ENCODE data around the gene LYAR. TPM values are rescaled to one million over a fixed set of nuclear protein-coding genes. Genes with fewer than 3 reads are reported as not detected.

LYAR gene
- total and polyA plus RNA-seq, 2 of the 13 experiments (the other 11 are each of a cell fraction or from before 2014, with no cell fraction given) = 7.8 to 94.2 TPM

DNA sequence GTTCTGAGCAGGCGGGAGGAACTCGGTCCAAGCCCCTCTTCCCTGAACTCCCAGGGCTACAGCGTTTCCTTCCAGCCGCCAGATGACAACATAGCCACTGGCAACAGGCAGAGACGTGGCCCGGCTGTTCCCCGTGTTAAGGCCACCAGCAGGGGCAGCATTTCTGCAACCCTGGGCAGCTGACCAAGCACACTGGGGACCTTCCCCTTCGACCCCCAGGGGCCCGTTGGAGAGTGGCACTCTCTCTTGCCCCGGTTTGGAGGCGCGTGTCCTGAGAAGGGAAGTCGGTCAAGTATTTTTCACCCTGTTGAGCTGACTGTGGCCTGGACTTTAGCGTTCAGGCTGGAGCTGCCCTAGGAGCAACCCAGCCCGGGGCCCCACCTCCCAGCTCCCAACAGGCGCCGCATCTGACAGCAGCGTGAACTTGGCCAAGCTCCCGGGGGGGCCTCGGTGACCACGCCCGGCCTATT is 37.7 kb upstream of the LYAR start (continued):
- TF ChIP-seq, protein P1, sequence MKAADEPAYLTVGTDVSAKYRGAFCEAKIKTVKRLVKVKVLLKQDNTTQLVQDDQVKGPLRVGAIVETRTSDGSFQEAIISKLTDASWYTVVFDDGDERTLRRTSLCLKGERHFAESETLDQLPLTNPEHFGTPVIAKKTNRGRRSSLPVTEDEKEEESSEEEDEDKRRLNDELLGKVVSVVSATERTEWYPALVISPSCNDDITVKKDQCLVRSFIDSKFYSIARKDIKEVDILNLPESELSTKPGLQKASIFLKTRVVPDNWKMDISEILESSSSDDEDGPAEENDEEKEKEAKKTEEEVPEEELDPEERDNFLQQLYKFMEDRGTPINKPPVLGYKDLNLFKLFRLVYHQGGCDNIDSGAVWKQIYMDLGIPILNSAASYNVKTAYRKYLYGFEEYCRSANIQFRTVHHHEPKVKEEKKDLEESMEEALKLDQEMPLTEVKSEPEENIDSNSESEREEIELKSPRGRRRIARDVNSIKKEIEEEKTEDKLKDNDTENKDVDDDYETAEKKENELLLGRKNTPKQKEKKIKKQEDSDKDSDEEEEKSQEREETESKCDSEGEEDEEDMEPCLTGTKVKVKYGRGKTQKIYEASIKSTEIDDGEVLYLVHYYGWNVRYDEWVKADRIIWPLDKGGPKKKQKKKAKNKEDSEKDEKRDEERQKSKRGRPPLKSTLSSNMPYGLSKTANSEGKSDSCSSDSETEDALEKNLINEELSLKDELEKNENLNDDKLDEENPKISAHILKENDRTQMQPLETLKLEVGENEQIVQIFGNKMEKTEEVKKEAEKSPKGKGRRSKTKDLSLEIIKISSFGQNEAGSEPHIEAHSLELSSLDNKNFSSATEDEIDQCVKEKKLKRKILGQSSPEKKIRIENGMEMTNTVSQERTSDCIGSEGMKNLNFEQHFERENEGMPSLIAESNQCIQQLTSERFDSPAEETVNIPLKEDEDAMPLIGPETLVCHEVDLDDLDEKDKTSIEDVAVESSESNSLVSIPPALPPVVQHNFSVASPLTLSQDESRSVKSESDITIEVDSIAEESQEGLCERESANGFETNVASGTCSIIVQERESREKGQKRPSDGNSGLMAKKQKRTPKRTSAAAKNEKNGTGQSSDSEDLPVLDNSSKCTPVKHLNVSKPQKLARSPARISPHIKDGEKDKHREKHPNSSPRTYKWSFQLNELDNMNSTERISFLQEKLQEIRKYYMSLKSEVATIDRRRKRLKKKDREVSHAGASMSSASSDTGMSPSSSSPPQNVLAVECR (CRISPR knock-in tag; IDR thresholded peaks at IDR 0.05; ENCODE audit: borderline replicate concordance) = peak; percentile 57; the same call in 1 of the 2 replicates
- TF ChIP-seq, protein P2, sequence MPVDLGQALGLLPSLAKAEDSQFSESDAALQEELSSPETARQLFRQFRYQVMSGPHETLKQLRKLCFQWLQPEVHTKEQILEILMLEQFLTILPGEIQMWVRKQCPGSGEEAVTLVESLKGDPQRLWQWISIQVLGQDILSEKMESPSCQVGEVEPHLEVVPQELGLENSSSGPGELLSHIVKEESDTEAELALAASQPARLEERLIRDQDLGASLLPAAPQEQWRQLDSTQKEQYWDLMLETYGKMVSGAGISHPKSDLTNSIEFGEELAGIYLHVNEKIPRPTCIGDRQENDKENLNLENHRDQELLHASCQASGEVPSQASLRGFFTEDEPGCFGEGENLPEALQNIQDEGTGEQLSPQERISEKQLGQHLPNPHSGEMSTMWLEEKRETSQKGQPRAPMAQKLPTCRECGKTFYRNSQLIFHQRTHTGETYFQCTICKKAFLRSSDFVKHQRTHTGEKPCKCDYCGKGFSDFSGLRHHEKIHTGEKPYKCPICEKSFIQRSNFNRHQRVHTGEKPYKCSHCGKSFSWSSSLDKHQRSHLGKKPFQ (CRISPR knock-in tag; IDR thresholded peaks at IDR 0.05; ENCODE audit: insufficient replicate concordance) = no peak
- TF ChIP-seq HDAC2 (CRISPR knock-in tag; IDR thresholded peaks at IDR 0.05) = peak; percentile 47; the same call in 1 of the 2 replicates
- peak; percentile 23; the same call in 1 of the 2 replicates for TF ChIP-seq ZNF556 (CRISPR knock-in tag; IDR thresholded peaks at IDR 0.05; ENCODE audit: borderline replicate concordance)
- no peak for TF ChIP-seq AGO2 (optimal IDR thresholded peaks at IDR 0.05; ENCODE audit: low read depth, low read length)
- TF ChIP-seq ZSCAN29 (CRISPR knock-in tag; conservative IDR thresholded peaks at IDR 0.05) = no peak

DNA sequence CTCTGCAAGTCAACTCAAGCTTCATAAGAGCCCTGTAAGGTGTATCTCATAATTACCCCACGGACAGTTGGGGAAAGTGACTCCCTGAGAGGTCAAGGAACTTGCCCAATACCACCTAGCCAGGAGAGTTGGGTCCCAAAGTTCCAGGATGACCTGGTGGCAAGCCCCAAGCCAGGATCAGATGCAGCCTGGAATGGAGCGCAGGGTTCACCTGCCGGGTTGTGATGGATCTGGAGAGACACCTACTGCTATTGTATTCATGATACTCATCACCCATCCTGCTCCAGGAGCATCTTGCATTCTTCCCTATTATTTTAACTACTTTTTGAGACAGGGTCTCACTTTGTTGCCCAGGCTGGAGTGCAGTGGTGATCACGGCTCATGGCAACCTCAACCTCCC is 36.2 kb upstream of the LYAR start:
- in situ Hi-C loops (cut with HindIII; ENCODE audit: extremely low pct_ligation_motif_present, low pct_unique_long_range_greater_than_20kb) (loop anchor here (5.0 kb wide), 1 partner anchor 34 kb away; the partner anchor contains the start of genes LYAR and ZBTB49), intact Hi-C loops (cut with micrococcal nuclease; ENCODE audit: unreplicated experiment) (no loop called here)
- Histone ChIP-seq H3K27me3 (ENCODE audit: control insufficient read depth in 1 of 2, insufficient read depth in 2 of 2, low read length in 2 of 2) (no peaks in the 10 kb centered on the region), H3K4me1 (ENCODE audit: insufficient read depth, low read length) (peaks cover 47% of the 10 kb centered on the region), H3K4me2 (ENCODE audit: low read depth, low read length) (no peak overlapping the region), H3K4me3 (replicated peaks in 1 of 3; ENCODE audit: insufficient read depth in 1 of 3, low read depth in 2 of 3, low read length in 3 of 3) (no peak overlapping the region), H3K27ac (ENCODE audit: extremely low read length, insufficient read depth, low read length) (no peak overlapping the region), H3K36me3 (replicated peaks in 1 of 2; ENCODE audit: control insufficient read depth in 1 of 2, insufficient read depth in 2 of 2, low read length in 2 of 2) (peaks cover 2 to 7% of the 10 kb centered on the region in 2 experiments; a peak in 3 of 5 replicates), H3K9ac (ENCODE audit: insufficient read depth, low read depth, low read length) (no peak overlapping the region), H3K9me3 (ENCODE audit: low read length) (no peaks in the 10 kb centered on the region), H4K20me1 (ENCODE audit: insufficient read depth, low read length) (no peaks in the 10 kb centered on the region), H3K79me2 (ENCODE audit: insufficient read depth, low read length) (no peaks in the 10 kb centered on the region), H2AFZ (ENCODE audit: low read length) (no peak overlapping the region)
- no peak for ATAC-seq
- DNase-seq (ENCODE audit: low spot score) = no peak
- POLR2A ChIA-PET = no interaction called here
- CTCF ChIA-PET (ENCODE audit: low intra/inter-chr PET ratio, low total read pairs) = no interaction called here
- TF ChIP-seq TCF12 (IDR thresholded peaks at IDR 0.05) (no peak), TCF12 (CRISPR knock-in tag; IDR thresholded peaks at IDR 0.05) (no peak)
- no peak for FAIRE-seq
- WGBS (ENCODE audit: low lambda C conversion rate) = 88% methylated on average over 3 of the region's 4 CpGs
- no TSS peak for BruUV-seq (replicated peaks)

Data from HepG2 (cell line).